T-helper 2 cell (primary cell): ENCODE results near the gene APOO.

ENCODE experiments used
- DNase-seq, 5 experiments: peaks; one replicate each; pipeline versions ENCODE4 v3.0.0 to v3.0.0-alpha.2; 2012 to 2022

The APOO gene

GRCh38 chrX:23783589-23784469, 123.9 kb downstream of the APOO start:
- peak in 1 of 5 experiments; percentile 36 for DNase-seq
